Measurements from ENCODE around the gene COL21A1. TPM values are rescaled to one million over a fixed set of nuclear protein-coding genes. Genes with fewer than 3 reads are reported as not detected.

COL21A1 gene
- total RNA-seq, 4 donors from 2014 or later = 4.2 to 15.2 (median 4.9) TPM

DNA sequence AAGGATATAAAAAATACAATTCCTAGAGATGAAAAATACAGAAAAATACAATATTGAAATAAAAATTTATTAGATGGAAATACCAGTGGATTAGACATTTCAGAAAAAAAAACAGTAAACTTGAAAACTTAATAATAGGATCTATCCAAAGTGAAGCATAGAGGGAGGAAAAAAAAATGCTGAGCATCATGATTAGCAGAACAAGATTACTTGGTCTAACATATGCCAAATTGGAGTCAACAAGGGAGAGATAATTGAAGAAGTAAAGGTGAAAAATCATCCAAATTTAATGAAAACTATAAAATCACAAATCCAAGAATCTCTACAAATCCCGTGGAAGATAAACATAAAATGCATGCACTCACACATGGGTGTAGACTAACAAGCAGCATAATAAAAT is 205.8 kb downstream of the COL21A1 start:
- TF ChIP-seq, protein P1, sequence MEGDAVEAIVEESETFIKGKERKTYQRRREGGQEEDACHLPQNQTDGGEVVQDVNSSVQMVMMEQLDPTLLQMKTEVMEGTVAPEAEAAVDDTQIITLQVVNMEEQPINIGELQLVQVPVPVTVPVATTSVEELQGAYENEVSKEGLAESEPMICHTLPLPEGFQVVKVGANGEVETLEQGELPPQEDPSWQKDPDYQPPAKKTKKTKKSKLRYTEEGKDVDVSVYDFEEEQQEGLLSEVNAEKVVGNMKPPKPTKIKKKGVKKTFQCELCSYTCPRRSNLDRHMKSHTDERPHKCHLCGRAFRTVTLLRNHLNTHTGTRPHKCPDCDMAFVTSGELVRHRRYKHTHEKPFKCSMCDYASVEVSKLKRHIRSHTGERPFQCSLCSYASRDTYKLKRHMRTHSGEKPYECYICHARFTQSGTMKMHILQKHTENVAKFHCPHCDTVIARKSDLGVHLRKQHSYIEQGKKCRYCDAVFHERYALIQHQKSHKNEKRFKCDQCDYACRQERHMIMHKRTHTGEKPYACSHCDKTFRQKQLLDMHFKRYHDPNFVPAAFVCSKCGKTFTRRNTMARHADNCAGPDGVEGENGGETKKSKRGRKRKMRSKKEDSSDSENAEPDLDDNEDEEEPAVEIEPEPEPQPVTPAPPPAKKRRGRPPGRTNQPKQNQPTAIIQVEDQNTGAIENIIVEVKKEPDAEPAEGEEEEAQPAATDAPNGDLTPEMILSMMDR (IDR thresholded peaks at IDR 0.05) = no peak
- no peak for TF ChIP-seq POLR2AphosphoS5 (IDR thresholded peaks at IDR 0.05)
- TF ChIP-seq EP300 (IDR thresholded peaks at IDR 0.05) = no peak
- TF ChIP-seq POLR2A (IDR thresholded peaks at IDR 0.05) = no peak

DNA sequence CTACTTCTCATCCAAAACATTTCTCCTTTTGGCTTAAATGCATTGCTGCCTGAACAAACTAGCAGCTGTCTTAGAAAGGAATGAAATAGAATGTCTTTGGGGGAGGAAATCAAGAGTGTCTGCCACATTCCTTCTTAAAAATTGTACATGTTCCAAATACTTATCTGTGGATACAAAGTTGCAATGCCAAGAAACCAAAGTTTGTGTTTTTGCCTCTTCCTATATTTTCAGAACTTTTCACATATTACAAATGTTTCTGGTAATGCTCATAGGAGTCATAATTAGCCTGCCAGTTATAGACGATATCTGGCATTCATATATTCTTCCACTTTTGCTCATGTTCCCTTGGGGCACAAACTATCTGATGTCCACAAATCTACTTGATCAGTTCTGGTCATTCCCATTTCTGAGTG is 206.5 kb downstream of the COL21A1 start:
- H3K4me1 ChIP-seq = no peaks in the 10 kb centered on the region
- TF ChIP-seq POLR2A (IDR thresholded peaks at IDR 0.05) (no peak), POLR2AphosphoS5 (IDR thresholded peaks at IDR 0.05) (no peak), EP300 (IDR thresholded peaks at IDR 0.05) (no peak)
- TF ChIP-seq, protein P1 (IDR thresholded peaks at IDR 0.05) = no peak
- H3K27ac ChIP-seq = no peak overlapping the region
- DNase-seq (ENCODE audit: low spot score in 2 of 2) = no peak
- no peaks in the 10 kb centered on the region for H3K36me3 ChIP-seq
- H3K27me3 ChIP-seq = no peaks in the 10 kb centered on the region
- WGBS = 55% methylated on average over 1 of the region's 1 CpG
- no peak overlapping the region for H3K4me3 ChIP-seq
- no peaks in the 10 kb centered on the region for H3K9me3 ChIP-seq

More for the DNA sequence above, 205.8 kb downstream of the COL21A1 start:
- H3K9me3 ChIP-seq = no peaks in the 10 kb centered on the region
- H3K4me1 ChIP-seq = no peaks in the 10 kb centered on the region
- DNase-seq (ENCODE audit: low spot score in 2 of 2) = no peak
- H3K36me3 ChIP-seq = no peaks in the 10 kb centered on the region
- WGBS = 85% methylated on average over 1 of the region's 1 CpG
- H3K27ac ChIP-seq = no peak overlapping the region
- H3K4me3 ChIP-seq = no peak overlapping the region
- H3K27me3 ChIP-seq = no peaks in the 10 kb centered on the region

DNA sequence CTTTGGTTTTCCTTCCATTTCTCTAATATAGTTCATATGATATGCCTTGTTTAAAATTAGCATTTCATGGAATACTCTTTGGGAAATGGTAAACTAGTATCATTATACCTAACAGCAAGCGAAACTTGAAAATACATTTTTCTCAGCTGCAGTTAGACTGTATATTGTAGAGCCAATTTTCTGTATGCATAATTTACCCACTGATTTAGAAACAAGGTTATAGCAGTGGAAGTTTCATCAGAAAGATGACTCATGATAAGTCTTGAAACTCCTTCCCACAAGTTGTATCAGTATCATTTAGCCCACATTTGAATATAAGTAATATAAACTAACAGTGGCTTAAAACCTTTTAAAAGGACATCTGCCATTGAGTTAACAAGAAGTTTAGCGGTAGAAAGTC is 207.2 kb downstream of the COL21A1 start:
- no peaks in the 10 kb centered on the region for H3K9me3 ChIP-seq
- no peaks in the 10 kb centered on the region for H3K27me3 ChIP-seq
- H3K4me3 ChIP-seq = no peak overlapping the region
- TF ChIP-seq, protein P1 (IDR thresholded peaks at IDR 0.05) = no peak
- TF ChIP-seq POLR2AphosphoS5 (IDR thresholded peaks at IDR 0.05) (no peak), EP300 (IDR thresholded peaks at IDR 0.05) (no peak), POLR2A (IDR thresholded peaks at IDR 0.05) (no peak)
- 94% methylated on average over 2 of the region's 2 CpGs for WGBS
- no peaks in the 10 kb centered on the region for H3K36me3 ChIP-seq
- no peak overlapping the region for H3K27ac ChIP-seq
- no peaks in the 10 kb centered on the region for H3K4me1 ChIP-seq
- no peak for DNase-seq (ENCODE audit: low spot score in 2 of 2)

DNA sequence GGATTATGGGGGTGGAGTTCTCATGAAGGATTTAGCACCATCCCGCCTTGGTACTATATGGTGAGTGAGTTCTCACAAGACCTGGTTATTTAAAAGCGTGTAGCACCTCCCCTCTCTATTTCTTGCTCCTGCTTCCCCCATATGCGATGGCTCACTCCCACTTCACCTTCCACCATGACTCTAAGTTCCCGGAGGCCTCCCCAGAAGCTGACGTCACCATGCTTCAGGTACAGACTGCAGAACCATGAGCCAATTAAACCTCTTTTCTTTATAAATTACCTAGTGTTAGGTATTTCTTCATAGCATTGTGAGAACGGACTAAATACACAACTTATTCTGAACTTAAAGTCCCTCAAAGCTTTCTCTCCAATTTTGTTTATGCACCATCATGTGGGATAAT is 208.6 kb downstream of the COL21A1 start:
- WGBS = 92% methylated on average over 6 of the region's 6 CpGs
- TF ChIP-seq POLR2AphosphoS5 (IDR thresholded peaks at IDR 0.05) (no peak), POLR2A (IDR thresholded peaks at IDR 0.05) (no peak), EP300 (IDR thresholded peaks at IDR 0.05) (no peak)
- no peaks in the 10 kb centered on the region for H3K4me1 ChIP-seq

DNA sequence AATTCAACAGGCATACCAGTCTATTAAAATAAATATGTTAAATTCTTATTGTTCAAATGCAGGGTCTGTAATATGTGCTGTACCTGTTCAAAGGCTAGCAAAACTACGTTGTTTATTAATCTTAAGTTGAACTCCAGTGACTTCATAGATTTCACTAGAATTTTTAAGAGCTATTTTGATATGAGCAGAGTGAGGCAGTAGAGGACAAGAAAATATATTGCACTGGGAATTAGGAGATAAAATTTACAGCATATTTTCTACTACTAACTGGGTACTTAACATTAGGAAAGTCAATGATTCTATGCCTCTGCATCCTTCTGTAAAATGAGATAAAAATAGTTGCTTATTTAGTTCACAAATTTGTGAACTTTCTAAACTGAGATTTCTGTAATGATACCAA is 209.8 kb downstream of the COL21A1 start:
- WGBS = 60% methylated on average over 1 of the region's 1 CpG
- Histone ChIP-seq H3K4me3 (no peak overlapping the region), H3K9me3 (no peaks in the 10 kb centered on the region)

More for the DNA sequence above, 208.6 kb downstream of the COL21A1 start:
- Histone ChIP-seq H3K27me3 (no peaks in the 10 kb centered on the region), H3K36me3 (no peaks in the 10 kb centered on the region), H3K4me3 (no peak overlapping the region), H3K9me3 (no peaks in the 10 kb centered on the region), H3K27ac (no peak overlapping the region)
- no peak for DNase-seq (ENCODE audit: low spot score in 2 of 2)

More for the DNA sequence above, 209.8 kb downstream of the COL21A1 start:
- H3K36me3 ChIP-seq = no peaks in the 10 kb centered on the region
- H3K4me1 ChIP-seq = no peaks in the 10 kb centered on the region
- H3K27ac ChIP-seq = no peak overlapping the region
- no peak for DNase-seq (ENCODE audit: low spot score in 2 of 2)
- TF ChIP-seq EP300 (IDR thresholded peaks at IDR 0.05) = no peak
- TF ChIP-seq POLR2A (IDR thresholded peaks at IDR 0.05) = no peak
- no peak for TF ChIP-seq POLR2AphosphoS5 (IDR thresholded peaks at IDR 0.05)
- TF ChIP-seq, protein P1 (IDR thresholded peaks at IDR 0.05) = no peak
- no peaks in the 10 kb centered on the region for H3K27me3 ChIP-seq
